Vagina (tissue), 2 donors: ENCODE data around the gene TP53AIP1.

ENCODE experiments used
- POLR2A ChIP-seq, 2 donors: fragments of 450-650 bp; IDR thresholded peaks; one replicate each; pipeline ENCODE4 v1.6.1; 2017; ENCODE audit warnings: antibody characterized with exemption in 2 of 2, mild to moderate bottlenecking in 2 of 2, moderate library complexity in 2 of 2
- POLR2AphosphoS5 ChIP-seq, 2 donors: sonication (generic); formaldehyde crosslinking; IDR thresholded peaks; one replicate each; pipeline ENCODE4 v1.9.0; 2017; ENCODE audit warnings: antibody characterized with exemption in 2 of 2, mild to moderate bottlenecking in 2 of 2, low read depth in 1 of 2; ENCODE audit not compliant: insufficient read depth in 1 of 2
- TF ChIP-seq, protein P1 (sequence below), 3 experiments: fragments of 450-650 bp in 2 of 3; fragments of 200-600 bp in 1 of 3; sonication (generic) in 1 of 3; IDR thresholded peaks; one replicate each; pipeline ENCODE4 v1.5.1; 2017 to 2019; ENCODE audit warnings: antibody characterized with exemption in 3 of 3, mild to moderate bottlenecking in 2 of 3, moderate library complexity in 2 of 3

DNA sequence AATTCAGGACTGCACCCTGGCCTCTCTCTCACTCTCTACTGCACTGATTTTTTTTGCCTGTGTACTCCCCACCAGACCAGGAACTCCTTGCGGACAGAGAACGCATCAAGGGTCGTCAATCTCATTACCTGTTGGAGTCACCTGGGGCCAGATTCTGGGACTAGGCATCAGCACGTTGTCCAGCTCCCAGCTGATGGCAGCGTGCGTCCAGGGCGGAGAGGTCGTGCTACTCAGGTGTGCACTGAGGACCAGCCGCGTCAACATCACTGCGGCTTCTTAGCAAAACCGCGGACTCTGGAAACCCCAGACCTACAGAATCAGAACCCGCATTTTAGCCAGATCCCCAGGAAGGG is 38.4 kb downstream of the TP53AIP1 start:
- TF ChIP-seq, protein P1, sequence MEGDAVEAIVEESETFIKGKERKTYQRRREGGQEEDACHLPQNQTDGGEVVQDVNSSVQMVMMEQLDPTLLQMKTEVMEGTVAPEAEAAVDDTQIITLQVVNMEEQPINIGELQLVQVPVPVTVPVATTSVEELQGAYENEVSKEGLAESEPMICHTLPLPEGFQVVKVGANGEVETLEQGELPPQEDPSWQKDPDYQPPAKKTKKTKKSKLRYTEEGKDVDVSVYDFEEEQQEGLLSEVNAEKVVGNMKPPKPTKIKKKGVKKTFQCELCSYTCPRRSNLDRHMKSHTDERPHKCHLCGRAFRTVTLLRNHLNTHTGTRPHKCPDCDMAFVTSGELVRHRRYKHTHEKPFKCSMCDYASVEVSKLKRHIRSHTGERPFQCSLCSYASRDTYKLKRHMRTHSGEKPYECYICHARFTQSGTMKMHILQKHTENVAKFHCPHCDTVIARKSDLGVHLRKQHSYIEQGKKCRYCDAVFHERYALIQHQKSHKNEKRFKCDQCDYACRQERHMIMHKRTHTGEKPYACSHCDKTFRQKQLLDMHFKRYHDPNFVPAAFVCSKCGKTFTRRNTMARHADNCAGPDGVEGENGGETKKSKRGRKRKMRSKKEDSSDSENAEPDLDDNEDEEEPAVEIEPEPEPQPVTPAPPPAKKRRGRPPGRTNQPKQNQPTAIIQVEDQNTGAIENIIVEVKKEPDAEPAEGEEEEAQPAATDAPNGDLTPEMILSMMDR (IDR thresholded peaks at IDR 0.05) = no peak
- TF ChIP-seq POLR2A (IDR thresholded peaks at IDR 0.05) (no peak), POLR2AphosphoS5 (IDR thresholded peaks at IDR 0.05; ENCODE audit: insufficient read depth in 1 of 2, low read depth in 1 of 2) (no peak)
